Measurements from ENCODE around the gene SUGCT.

The SUGCT gene

DNA sequence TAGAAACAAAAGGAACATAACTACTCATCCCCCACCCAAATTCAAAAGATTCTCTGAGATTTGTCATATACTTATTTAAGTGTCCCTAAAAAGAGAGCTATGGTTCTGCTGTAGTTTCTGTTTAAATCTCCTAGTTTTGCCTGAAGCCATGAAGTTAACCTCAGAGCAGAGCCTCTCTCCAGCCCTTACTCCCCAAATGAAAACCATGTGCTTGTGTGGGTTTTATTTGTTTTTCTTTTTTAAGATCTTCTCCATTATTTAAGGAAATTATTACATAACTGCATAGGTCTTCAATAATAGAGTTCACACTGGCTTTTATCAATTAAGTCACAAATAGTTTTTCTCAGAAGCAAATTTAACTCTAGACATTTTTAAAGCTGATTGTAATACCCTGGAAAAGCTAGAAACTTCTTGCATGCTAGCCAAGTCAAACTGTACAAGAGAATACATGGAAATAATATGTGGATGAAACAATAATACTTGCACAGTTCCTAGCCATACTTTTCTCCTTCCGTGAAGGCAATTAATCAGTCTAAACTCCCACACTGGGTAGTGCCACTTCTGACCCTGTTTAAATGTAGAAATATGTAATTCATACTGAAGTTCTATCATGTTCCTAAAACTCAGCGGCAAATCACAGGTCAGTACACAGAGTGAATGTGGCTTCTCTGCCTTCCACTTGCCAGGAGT lies 579.7 kb downstream of the SUGCT start:
- POLR2A ChIA-PET = no interaction called here
- Histone ChIP-seq H3K9me3 (ENCODE audit: control insufficient read depth, insufficient read depth, low read depth, low read length) (no peaks in the 10 kb centered on the region), H3K27ac (ENCODE audit: extremely low read depth, low read depth, low read length) (no peak overlapping the region), H3K4me3 (ENCODE audit: low read depth, low read length) (no peak overlapping the region), H3K36me3 (ENCODE audit: control insufficient read depth in 2 of 2, insufficient read depth in 1 of 2, low read length in 2 of 2) (no peaks in the 10 kb centered on the region), H3K4me1 (ENCODE audit: control insufficient read depth, insufficient read depth, low read length) (no peaks in the 10 kb centered on the region; the same call in 1 of the 2 replicates)
- CTCF ChIA-PET = interaction anchor here (0.7 kb wide), 1 partner anchor 1825 kb away, joined by 3 read pairs; no protein-coding TSS in a partner anchor
- TF ChIP-seq ZNF155 (tag by site-specific recombination; IDR thresholded peaks at IDR 0.05) = no peak
- TF ChIP-seq, protein P1, sequence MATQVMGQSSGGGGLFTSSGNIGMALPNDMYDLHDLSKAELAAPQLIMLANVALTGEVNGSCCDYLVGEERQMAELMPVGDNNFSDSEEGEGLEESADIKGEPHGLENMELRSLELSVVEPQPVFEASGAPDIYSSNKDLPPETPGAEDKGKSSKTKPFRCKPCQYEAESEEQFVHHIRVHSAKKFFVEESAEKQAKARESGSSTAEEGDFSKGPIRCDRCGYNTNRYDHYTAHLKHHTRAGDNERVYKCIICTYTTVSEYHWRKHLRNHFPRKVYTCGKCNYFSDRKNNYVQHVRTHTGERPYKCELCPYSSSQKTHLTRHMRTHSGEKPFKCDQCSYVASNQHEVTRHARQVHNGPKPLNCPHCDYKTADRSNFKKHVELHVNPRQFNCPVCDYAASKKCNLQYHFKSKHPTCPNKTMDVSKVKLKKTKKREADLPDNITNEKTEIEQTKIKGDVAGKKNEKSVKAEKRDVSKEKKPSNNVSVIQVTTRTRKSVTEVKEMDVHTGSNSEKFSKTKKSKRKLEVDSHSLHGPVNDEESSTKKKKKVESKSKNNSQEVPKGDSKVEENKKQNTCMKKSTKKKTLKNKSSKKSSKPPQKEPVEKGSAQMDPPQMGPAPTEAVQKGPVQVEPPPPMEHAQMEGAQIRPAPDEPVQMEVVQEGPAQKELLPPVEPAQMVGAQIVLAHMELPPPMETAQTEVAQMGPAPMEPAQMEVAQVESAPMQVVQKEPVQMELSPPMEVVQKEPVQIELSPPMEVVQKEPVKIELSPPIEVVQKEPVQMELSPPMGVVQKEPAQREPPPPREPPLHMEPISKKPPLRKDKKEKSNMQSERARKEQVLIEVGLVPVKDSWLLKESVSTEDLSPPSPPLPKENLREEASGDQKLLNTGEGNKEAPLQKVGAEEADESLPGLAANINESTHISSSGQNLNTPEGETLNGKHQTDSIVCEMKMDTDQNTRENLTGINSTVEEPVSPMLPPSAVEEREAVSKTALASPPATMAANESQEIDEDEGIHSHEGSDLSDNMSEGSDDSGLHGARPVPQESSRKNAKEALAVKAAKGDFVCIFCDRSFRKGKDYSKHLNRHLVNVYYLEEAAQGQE (tag by site-specific recombination; IDR thresholded peaks at IDR 0.05) = no peak
- TF ChIP-seq FEZF1 (tag by site-specific recombination; IDR thresholded peaks at IDR 0.05) = no peak
- TF ChIP-seq ZNF23 (tag by site-specific recombination; IDR thresholded peaks at IDR 0.05; ENCODE audit: borderline replicate concordance) = no peak
- TF ChIP-seq ZBTB7A (tag by site-specific recombination; IDR thresholded peaks at IDR 0.05; ENCODE audit: low read depth) = no peak
- TF ChIP-seq, protein P2, sequence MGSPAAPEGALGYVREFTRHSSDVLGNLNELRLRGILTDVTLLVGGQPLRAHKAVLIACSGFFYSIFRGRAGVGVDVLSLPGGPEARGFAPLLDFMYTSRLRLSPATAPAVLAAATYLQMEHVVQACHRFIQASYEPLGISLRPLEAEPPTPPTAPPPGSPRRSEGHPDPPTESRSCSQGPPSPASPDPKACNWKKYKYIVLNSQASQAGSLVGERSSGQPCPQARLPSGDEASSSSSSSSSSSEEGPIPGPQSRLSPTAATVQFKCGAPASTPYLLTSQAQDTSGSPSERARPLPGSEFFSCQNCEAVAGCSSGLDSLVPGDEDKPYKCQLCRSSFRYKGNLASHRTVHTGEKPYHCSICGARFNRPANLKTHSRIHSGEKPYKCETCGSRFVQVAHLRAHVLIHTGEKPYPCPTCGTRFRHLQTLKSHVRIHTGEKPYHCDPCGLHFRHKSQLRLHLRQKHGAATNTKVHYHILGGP (tag by site-specific recombination; IDR thresholded peaks at IDR 0.05) = no peak
- no peak for TF ChIP-seq ZFP3 (tag by site-specific recombination; IDR thresholded peaks at IDR 0.05; ENCODE audit: low read depth)
- TF ChIP-seq ZNF10 (tag by site-specific recombination; IDR thresholded peaks at IDR 0.05) = no peak
- no peak for TF ChIP-seq GLIS2 (tag by site-specific recombination; IDR thresholded peaks at IDR 0.05)
- TF ChIP-seq, protein P3, sequence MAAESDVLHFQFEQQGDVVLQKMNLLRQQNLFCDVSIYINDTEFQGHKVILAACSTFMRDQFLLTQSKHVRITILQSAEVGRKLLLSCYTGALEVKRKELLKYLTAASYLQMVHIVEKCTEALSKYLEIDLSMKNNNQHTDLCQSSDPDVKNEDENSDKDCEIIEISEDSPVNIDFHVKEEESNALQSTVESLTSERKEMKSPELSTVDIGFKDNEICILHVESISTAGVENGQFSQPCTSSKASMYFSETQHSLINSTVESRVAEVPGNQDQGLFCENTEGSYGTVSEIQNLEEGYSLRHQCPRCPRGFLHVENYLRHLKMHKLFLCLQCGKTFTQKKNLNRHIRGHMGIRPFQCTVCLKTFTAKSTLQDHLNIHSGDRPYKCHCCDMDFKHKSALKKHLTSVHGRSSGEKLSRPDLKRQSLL (tag by site-specific recombination; IDR thresholded peaks at IDR 0.05) = no peak
- no peak for TF ChIP-seq ZNF292 (tag by site-specific recombination; IDR thresholded peaks at IDR 0.05; ENCODE audit: borderline replicate concordance, low read depth)
- TF ChIP-seq, protein P4, sequence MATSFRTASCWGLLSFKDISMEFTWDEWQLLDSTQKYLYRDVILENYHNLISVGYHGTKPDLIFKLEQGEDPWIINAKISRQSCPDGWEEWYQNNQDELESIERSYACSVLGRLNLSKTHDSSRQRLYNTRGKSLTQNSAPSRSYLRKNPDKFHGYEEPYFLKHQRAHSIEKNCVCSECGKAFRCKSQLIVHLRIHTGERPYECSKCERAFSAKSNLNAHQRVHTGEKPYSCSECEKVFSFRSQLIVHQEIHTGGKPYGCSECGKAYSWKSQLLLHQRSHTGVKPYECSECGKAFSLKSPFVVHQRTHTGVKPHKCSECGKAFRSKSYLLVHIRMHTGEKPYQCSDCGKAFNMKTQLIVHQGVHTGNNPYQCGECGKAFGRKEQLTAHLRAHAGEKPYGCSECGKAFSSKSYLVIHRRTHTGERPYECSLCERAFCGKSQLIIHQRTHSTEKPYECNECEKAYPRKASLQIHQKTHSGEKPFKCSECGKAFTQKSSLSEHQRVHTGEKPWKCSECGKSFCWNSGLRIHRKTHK (tag by site-specific recombination; IDR thresholded peaks at IDR 0.05) = no peak
- no peak for TF ChIP-seq HOXD13 (CRISPR knock-in tag; IDR thresholded peaks at IDR 0.05; ENCODE audit: borderline replicate concordance)
- no peak for TF ChIP-seq ZNF426 (tag by site-specific recombination; IDR thresholded peaks at IDR 0.05)
- no peak for TF ChIP-seq ZNF404 (tag by site-specific recombination; IDR thresholded peaks at IDR 0.05)
- TF ChIP-seq, protein P5, sequence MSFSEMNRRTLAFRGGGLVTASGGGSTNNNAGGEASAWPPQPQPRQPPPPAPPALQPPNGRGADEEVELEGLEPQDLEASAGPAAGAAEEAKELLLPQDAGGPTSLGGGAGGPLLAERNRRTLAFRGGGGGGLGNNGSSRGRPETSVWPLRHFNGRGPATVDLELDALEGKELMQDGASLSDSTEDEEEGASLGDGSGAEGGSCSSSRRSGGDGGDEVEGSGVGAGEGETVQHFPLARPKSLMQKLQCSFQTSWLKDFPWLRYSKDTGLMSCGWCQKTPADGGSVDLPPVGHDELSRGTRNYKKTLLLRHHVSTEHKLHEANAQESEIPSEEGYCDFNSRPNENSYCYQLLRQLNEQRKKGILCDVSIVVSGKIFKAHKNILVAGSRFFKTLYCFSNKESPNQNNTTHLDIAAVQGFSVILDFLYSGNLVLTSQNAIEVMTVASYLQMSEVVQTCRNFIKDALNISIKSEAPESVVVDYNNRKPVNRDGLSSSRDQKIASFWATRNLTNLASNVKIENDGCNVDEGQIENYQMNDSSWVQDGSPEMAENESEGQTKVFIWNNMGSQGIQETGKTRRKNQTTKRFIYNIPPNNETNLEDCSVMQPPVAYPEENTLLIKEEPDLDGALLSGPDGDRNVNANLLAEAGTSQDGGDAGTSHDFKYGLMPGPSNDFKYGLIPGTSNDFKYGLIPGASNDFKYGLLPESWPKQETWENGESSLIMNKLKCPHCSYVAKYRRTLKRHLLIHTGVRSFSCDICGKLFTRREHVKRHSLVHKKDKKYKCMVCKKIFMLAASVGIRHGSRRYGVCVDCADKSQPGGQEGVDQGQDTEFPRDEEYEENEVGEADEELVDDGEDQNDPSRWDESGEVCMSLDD (tag by site-specific recombination; IDR thresholded peaks at IDR 0.05) = no peak
- no peak for TF ChIP-seq ZBTB20 (tag by site-specific recombination; IDR thresholded peaks at IDR 0.05)
- no peak for TF ChIP-seq ZNF223 (tag by site-specific recombination; IDR thresholded peaks at IDR 0.05)
- TF ChIP-seq ZNF132 (tag by site-specific recombination; IDR thresholded peaks at IDR 0.05; ENCODE audit: borderline replicate concordance) = no peak
- TF ChIP-seq, protein P6, sequence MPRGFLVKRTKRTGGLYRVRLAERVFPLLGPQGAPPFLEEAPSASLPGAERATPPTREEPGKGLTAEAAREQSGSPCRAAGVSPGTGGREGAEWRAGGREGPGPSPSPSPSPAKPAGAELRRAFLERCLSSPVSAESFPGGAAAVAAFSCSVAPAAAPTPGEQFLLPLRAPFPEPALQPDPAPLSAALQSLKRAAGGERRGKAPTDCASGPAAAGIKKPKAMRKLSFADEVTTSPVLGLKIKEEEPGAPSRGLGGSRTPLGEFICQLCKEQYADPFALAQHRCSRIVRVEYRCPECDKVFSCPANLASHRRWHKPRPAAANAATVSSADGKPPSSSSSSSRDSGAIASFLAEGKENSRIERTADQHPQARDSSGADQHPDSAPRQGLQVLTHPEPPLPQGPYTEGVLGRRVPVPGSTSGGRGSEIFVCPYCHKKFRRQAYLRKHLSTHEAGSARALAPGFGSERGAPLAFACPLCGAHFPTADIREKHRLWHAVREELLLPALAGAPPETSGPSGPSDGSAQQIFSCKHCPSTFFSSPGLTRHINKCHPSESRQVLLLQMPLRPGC (tag by site-specific recombination; IDR thresholded peaks at IDR 0.05) = no peak

Data from HEK293 (cell line).